Tibial artery (tissue), 4 donors: ENCODE measurements around the gene DNAH6.

Source experiments
- DNase-seq, 2 donors: peaks; one replicate each; pipeline ENCODE4 v3.0.0-alpha.2; 2019
- H3K27ac ChIP-seq, 2 donors: fragments of 200-600 bp; sonication (generic) in 1 of 2; 1 replicate in 1 of 2; 2 replicates in 1 of 2; pipeline ENCODE4 v1.5.1; 2018 to 2019; ENCODE audit warnings: mild to moderate bottlenecking in 1 of 2
- H3K27me3 ChIP-seq, 2 donors: fragments of 200-600 bp; sonication (generic) in 1 of 2; one replicate each; pipeline versions ENCODE4 v1.5.1 to v1.6.0; 2016 to 2019
- H3K36me3 ChIP-seq, 3 donors: fragments of 200-600 bp; sonication (generic) in 2 of 3; one replicate each; pipeline ENCODE4 v1.5.1; 2016 to 2019; ENCODE audit warnings: mild to moderate bottlenecking in 2 of 3
- H3K4me1 ChIP-seq, 4 donors: fragments of 200-600 bp; sonication (generic) in 2 of 4; 1 replicate in 3 of 4; 2 replicates in 1 of 4; pipeline ENCODE4 v1.5.1; 2016 to 2019
- H3K4me3 ChIP-seq, 2 donors: fragments of 200-600 bp; sonication (generic) in 1 of 2; 1 replicate in 1 of 2; 2 replicates in 1 of 2; pipeline ENCODE4 v1.5.1; 2018 to 2019; ENCODE audit warnings: mild to moderate bottlenecking in 2 of 2
- H3K9me3 ChIP-seq, 3 donors: fragments of 200-600 bp; sonication (generic) in 1 of 3; one replicate each; pipeline ENCODE4 v1.5.1; 2016 to 2019
- intact Hi-C: fragments of 100-400 bp; cut with DNase I; formaldehyde crosslinking; loops from one replicate; pipeline ENCODE4 v1.15.0; 2023; ENCODE audit warnings: low total_unique reads
- TF ChIP-seq, protein P1 (sequence below), 2 experiments: fragments of 200-600 bp in 1 of 2; fragments of 450-650 bp in 1 of 2; IDR thresholded peaks; one replicate each; pipeline ENCODE4 v1.5.1; 2017 to 2019; ENCODE audit warnings: antibody characterized with exemption in 2 of 2, mild to moderate bottlenecking in 1 of 2, moderate library complexity in 1 of 2

The DNAH6 gene

DNA sequence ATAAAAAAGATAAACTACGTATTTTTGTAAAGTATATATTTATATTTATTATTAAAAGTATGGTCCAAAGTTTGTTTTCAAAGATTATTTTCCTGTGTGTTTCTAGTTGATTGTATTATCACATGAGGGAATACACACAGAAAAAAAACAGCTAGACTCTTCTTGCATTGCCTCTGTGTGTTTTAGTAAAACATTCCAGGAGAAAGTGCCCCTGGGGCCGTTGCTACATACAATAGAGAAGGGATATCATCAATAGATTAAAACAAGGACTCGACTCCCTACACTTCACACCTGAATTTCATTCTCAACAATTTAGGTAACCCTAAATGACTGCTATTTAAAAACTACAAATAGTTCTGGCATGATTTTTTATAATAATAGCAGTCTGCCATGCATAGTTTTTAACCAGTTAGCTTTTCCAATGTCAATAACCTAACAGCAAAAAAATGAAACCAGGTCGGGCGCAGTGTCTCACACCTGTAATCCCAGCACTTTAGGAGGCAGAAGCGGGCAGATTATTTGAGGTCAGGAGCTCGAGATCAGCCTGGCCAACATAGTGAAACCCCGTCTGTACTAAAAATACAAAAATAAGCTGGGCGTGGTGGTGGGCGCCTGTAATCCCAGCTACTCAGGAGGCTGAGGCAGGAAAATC, 171.3 kb downstream of the DNAH6 start:
- H3K27ac ChIP-seq: no peak overlapping the region
- H3K27me3 ChIP-seq: no peaks in the 10 kb centered on the region
- no peaks in the 10 kb centered on the region for H3K9me3 ChIP-seq
- no peak for DNase-seq
- no peak overlapping the region for H3K4me3 ChIP-seq
- TF ChIP-seq, protein P1, sequence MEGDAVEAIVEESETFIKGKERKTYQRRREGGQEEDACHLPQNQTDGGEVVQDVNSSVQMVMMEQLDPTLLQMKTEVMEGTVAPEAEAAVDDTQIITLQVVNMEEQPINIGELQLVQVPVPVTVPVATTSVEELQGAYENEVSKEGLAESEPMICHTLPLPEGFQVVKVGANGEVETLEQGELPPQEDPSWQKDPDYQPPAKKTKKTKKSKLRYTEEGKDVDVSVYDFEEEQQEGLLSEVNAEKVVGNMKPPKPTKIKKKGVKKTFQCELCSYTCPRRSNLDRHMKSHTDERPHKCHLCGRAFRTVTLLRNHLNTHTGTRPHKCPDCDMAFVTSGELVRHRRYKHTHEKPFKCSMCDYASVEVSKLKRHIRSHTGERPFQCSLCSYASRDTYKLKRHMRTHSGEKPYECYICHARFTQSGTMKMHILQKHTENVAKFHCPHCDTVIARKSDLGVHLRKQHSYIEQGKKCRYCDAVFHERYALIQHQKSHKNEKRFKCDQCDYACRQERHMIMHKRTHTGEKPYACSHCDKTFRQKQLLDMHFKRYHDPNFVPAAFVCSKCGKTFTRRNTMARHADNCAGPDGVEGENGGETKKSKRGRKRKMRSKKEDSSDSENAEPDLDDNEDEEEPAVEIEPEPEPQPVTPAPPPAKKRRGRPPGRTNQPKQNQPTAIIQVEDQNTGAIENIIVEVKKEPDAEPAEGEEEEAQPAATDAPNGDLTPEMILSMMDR (IDR thresholded peaks at IDR 0.05): no peak
- intact Hi-C loops: no loop called here
- no peaks in the 10 kb centered on the region for H3K36me3 ChIP-seq
- H3K4me1 ChIP-seq: no peaks in the 10 kb centered on the region

DNA sequence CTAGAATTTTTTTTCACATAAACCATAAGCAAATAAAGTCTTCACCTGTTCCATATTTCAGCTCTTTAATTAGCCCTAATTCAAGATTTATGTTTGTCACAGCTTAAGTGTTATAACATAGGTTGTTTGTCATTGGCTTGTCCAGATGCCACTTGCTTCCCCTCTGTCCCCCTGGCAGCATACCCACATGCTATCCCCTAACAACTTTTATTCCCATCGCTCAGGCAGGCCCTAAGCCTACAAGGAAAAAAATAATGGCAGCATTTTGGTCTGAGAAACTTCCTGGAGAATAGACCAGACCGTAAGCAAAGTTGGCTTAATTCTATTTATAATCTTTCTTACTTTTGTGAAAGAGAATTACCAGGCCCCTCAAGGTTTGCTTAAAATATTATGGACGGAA, 173.9 kb downstream of the DNAH6 start:
- Histone ChIP-seq H3K4me3 (no peak overlapping the region), H3K4me1 (no peaks in the 10 kb centered on the region), H3K9me3 (no peaks in the 10 kb centered on the region), H3K27me3 (peaks cover 0 to 5% of the 10 kb centered on the region in 2 donors), H3K36me3 (no peaks in the 10 kb centered on the region), H3K27ac (no peak overlapping the region)
- TF ChIP-seq, protein P1 (IDR thresholded peaks at IDR 0.05): no peak
- no peak for DNase-seq
- intact Hi-C loops: no loop called here

DNA sequence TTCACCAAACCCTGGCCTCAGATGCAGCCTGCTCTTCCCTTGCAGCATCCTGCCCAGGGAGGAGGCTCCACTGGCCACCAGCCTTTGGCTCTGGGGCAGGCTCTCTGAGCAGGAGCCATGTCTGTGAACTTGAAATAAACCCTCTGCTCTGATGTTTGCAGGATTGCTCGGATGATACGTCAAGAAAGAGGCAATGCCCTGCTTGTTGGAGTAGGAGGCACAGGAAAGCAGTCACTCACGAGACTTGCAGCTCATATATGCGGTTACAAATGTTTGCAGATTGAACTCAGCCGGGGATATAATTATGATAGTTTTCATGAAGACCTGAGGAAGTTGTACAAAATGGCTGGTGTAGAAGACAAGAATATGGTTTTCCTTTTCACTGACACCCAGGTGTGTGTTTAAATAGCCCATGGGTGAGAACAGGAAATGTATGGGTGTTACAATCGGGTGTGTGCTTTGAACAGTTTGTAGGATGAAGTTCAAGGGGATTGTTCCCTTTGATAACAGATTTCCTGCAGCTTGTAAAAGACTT, 177.9 kb downstream of the DNAH6 start:
- Histone ChIP-seq H3K4me1 (no peaks in the 10 kb centered on the region), H3K4me3 (no peak overlapping the region), H3K27me3 (peaks cover 0 to 5% of the 10 kb centered on the region in 2 donors), H3K27ac (no peak overlapping the region), H3K36me3 (no peaks in the 10 kb centered on the region), H3K9me3 (no peaks in the 10 kb centered on the region)
- TF ChIP-seq, protein P1 (IDR thresholded peaks at IDR 0.05): no peak
- intact Hi-C loops: no loop called here
- DNase-seq: no peak

DNA sequence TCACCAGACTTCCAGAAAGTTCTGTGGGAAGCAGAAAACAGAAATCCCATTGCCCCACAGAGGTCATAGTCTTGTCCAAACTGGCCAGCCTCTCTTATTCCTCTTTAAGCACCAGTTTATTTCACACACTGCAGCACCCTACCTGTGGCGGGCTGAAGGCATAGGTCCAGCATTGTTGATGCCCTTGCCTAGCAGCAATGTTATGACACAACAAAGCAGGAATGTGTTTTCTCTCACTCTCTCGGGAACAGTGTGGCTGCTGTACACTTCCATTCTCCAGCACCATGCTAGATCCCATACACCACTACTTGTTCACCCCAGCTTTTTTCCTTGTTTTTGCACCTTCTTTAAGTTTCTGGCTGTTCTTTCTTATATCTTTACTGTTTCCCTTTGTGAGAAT, 181.6 kb downstream of the DNAH6 start:
- intact Hi-C loops: no loop called here
- H3K4me3 ChIP-seq: no peak overlapping the region
- peaks cover 0 to 4% of the 10 kb centered on the region in 2 donors for H3K27me3 ChIP-seq
- TF ChIP-seq, protein P1 (IDR thresholded peaks at IDR 0.05): no peak
- no peak overlapping the region for H3K27ac ChIP-seq
- DNase-seq: no peak
- H3K36me3 ChIP-seq: no peaks in the 10 kb centered on the region
- H3K4me1 ChIP-seq: no peaks in the 10 kb centered on the region
- H3K9me3 ChIP-seq: no peaks in the 10 kb centered on the region

DNA sequence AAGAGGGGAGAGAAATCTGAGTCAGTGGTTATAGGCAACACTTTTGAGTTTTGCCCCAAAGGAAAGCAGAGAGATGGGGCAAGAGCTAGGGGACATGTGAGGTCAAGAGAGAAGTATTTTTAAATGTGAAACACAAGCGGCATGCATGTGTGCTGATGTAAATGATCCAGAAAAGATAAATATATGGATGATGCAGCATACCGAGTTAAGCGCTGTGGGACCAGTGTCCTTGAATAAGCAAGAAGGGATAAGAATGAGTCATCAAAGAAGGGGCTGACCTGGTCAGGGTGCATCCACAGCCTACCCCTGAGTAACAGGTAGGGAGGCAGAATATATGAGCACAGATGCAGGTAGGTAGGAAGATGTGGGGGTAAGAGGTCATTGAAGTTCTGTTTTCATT, 183.7 kb downstream of the DNAH6 start:
- Histone ChIP-seq H3K27ac (no peak overlapping the region), H3K36me3 (no peaks in the 10 kb centered on the region), H3K27me3 (no peaks in the 10 kb centered on the region), H3K4me3 (no peak overlapping the region), H3K4me1 (no peaks in the 10 kb centered on the region), H3K9me3 (no peaks in the 10 kb centered on the region)
- DNase-seq: no peak
- TF ChIP-seq, protein P1 (IDR thresholded peaks at IDR 0.05): no peak
- intact Hi-C loops: no loop called here
